Colonic mucosa (tissue), 4 donors: ENCODE data around the gene PANK1. TPM values are rescaled to one million over a fixed set of nuclear protein-coding genes. Genes with fewer than 3 reads are reported as not detected.

Experiments
- DNase-seq: peaks from one replicate; pipeline ENCODE4 v3.0.0-alpha.2; 2020
- H3K27ac ChIP-seq: fragments of 200-600 bp; one replicate; pipeline ENCODE4 v1.8.0; 2021
- H3K27me3 ChIP-seq: fragments of 200-600 bp; one replicate; pipeline ENCODE4 v1.8.0; 2021
- H3K36me3 ChIP-seq: fragments of 200-600 bp; one replicate; pipeline ENCODE4 v1.8.0; 2021
- H3K4me1 ChIP-seq: fragments of 200-600 bp; one replicate; pipeline ENCODE4 v1.8.0; 2021; ENCODE audit warnings: mild to moderate bottlenecking
- H3K4me3 ChIP-seq: fragments of 200-600 bp; one replicate; pipeline ENCODE4 v1.8.0; 2021
- H3K9ac ChIP-seq, 2 donors: one replicate each; pipeline ENCODE4 v1.7.0; 2013; ENCODE audit warnings: control low read depth in 2 of 2, low read depth in 2 of 2, low read length in 2 of 2
- H3K9me3 ChIP-seq: fragments of 200-600 bp; one replicate; pipeline ENCODE4 v1.8.0; 2021
- CTCF ChIP-seq: fragments of 200-600 bp; IDR thresholded peaks from one replicate; pipeline ENCODE4 v1.8.0; 2022; ENCODE audit warnings: antibody characterized with exemption, mild to moderate bottlenecking
- intact Hi-C: fragments of 100-400 bp; cut with DNase I; formaldehyde crosslinking; loops from one replicate; pipeline ENCODE4 v1.14.1; 2022
- total RNA-seq, 2 donors: library from RNA; stranded (reverse); fragmentation: NEBNext Ultra II Directional in 1 of 2; extraction: Animal tissue kit (Norgen Biotek cat#: 25700) in 1 of 2; gene quantifications; one replicate each; pipeline ENCODE4 v1.2.1, GENCODE V29; 2021
- donor health status: healthy.
- donor health status: DM: no; HTN: no; CAD: no.
- donor health status: DM: no; HTN: no; CAD: no.

The PANK1 gene
- total RNA-seq, 2 donors from 2014 or later, result 22.8 to 55.4 TPM

DNA sequence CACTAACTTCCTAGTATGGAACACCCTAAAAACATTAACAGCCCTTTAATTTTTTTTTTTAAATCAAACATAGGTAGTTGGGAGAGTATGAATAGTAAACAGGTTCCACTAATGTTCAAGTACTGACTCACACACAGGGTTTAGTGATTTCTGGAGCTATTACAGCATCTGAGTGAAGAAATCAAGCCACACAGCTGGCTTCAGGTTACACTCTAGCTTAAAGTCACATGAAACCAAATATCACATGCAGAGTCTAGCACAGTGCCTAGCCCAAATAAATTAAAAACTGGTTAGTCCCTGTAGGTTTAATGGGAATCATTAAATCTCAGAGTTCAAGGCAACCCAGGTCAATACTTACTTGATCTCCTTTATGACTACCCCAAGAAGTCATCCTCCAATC is 11.6 kb downstream of the PANK1 start:
- Histone ChIP-seq H3K4me3 (no peak overlapping the region), H3K36me3 (no peaks in the 10 kb centered on the region), H3K9ac (no peak overlapping the region), H3K9me3 (no peaks in the 10 kb centered on the region), H3K27me3 (no peaks in the 10 kb centered on the region), H3K4me1 (no peaks in the 10 kb centered on the region), H3K27ac (no peak overlapping the region)
- no peak for DNase-seq
- intact Hi-C loops, result no loop called here
- TF ChIP-seq CTCF, result no peak

GRCh38 chr10:89632824-89633223 is 12.2 kb downstream of the PANK1 start:
- Histone ChIP-seq H3K4me1 (no peaks in the 10 kb centered on the region), H3K27me3 (no peaks in the 10 kb centered on the region), H3K9ac (no peak overlapping the region), H3K4me3 (no peak overlapping the region), H3K9me3 (no peaks in the 10 kb centered on the region), H3K36me3 (no peaks in the 10 kb centered on the region), H3K27ac (no peak overlapping the region)
- DNase-seq, result no peak
- TF ChIP-seq CTCF, result no peak
- intact Hi-C loops, result no loop called here

DNA sequence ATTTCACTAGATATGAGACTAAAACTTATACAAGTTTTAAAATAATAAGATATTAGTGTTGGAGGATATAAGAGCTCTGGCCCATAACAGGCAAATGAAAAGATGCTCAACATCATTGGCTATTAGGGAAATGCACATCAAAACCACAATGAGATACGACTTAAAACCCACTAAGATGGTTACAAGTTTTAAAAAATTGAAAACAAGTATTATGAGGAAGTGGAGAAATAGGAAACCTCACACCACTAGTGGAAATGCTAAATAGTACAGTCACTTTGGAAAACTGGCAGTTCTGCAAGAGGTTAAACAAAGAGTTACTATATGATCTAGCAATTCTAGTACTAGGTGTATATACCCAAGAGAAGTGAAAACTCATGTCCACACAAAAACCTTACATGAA is 17.2 kb downstream of the PANK1 start:
- no peaks in the 10 kb centered on the region for H3K36me3 ChIP-seq
- H3K27ac ChIP-seq, result no peak overlapping the region
- H3K4me3 ChIP-seq, result no peak overlapping the region
- DNase-seq, result no peak
- no peaks in the 10 kb centered on the region for H3K4me1 ChIP-seq
- no peaks in the 10 kb centered on the region for H3K9me3 ChIP-seq
- no peaks in the 10 kb centered on the region for H3K27me3 ChIP-seq
- no peak overlapping the region for H3K9ac ChIP-seq
- intact Hi-C loops, result no loop called here
- TF ChIP-seq CTCF, result no peak

- no peak for DNase-seq
- no peak overlapping the region for H3K27ac ChIP-seq
- H3K4me1 ChIP-seq, result no peaks in the 10 kb centered on the region
- H3K27me3 ChIP-seq, result no peaks in the 10 kb centered on the region
- no peaks in the 10 kb centered on the region for H3K9me3 ChIP-seq
- no peak for TF ChIP-seq CTCF
- intact Hi-C loops, result no loop called here
- no peaks in the 10 kb centered on the region for H3K36me3 ChIP-seq
- H3K9ac ChIP-seq, result no peak overlapping the region
- no peak overlapping the region for H3K4me3 ChIP-seq
Observed at GRCh38 chr10:89625041-89625765, 19.8 kb downstream of the PANK1 start.

DNA sequence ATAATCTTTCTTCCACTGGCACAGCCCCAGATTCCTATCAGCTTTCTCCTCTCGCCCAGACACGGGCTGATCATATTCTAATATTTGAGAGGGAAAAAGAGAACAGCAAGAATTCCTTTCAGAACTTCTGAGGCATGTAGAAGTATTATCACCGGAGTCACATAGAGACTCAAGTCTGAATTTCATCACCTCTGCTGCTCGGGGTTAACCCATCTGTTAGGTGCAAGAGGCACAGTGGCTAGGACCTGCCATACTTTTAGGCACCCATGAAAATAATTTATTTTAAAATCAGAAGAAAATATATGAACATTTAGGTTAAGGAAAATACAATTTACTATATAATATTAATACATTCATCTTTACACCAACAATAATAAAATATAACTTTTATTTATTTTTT is 21.0 kb downstream of the PANK1 start:
- Histone ChIP-seq H3K4me3 (no peak overlapping the region), H3K9me3 (no peaks in the 10 kb centered on the region), H3K27ac (no peak overlapping the region), H3K36me3 (no peaks in the 10 kb centered on the region), H3K4me1 (no peaks in the 10 kb centered on the region), H3K9ac (no peak overlapping the region), H3K27me3 (no peaks in the 10 kb centered on the region)
- intact Hi-C loops, result no loop called here
- no peak for TF ChIP-seq CTCF
- DNase-seq, result no peak
